Coronary artery (tissue), 2 donors: ENCODE data around the gene DSCAM.

Experiments
- DNase-seq: peaks from one replicate; pipeline ENCODE4 v3.0.0-alpha.2; 2017; ENCODE audit warnings: low spot score
- H3K27ac ChIP-seq, 2 donors: fragments of 200-600 bp; sonication (generic); one replicate each; pipeline ENCODE4 v1.5.1; 2016 to 2019
- H3K4me3 ChIP-seq: fragments of 200-600 bp; sonication (generic); 2 replicates; pipeline ENCODE4 v1.5.1; 2016; ENCODE audit warnings: mild to moderate bottlenecking, moderate library complexity
- CTCF ChIP-seq: fragments of 200-600 bp; sonication (generic); IDR thresholded peaks from one replicate; pipeline ENCODE4 v1.5.1; 2019; ENCODE audit warnings: antibody characterized with exemption

Gene DSCAM

DNA sequence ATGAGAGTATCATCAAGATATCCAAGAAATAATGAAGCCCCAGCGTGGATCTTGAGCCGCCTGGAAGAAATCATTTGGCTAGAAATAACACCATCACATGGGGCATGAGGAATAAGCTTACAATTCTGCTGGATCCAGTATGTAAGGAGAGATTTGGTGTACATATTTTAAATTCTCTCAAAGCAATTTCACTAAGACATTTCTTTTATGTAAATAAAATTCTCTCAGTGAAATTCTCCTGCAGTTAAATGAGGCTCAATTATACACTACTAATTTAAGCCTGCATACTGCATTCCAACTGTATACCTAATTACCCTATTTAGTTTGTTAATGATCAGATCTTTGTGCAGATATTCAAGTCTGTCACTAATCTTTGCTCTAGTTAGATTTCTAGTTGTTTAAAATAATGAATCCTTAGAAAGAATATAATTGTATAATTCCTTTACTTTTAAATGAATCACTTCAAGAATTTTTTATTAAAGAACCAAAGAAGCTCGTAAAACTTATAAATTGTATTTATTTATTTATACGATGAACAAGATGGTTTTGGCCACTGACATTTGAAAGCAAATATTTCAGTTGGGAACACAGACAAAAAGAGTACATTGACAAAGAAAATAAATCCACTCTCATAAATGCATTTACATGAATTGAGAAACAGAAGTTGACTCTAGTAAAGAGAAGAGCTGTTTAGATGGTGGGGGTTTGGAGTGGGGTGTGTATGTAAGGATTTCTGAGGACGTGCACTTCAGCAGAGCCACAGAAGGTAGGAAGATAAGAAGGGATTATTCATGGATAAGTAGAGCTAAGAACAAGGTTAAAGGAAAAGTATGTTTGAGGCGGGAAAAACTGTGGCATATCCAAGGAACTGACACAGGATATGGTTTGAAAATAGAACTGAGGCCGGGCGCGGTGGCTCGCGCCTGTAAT is 466.8 kb downstream of the DSCAM start:
- DNase-seq = no peak
- no peak for TF ChIP-seq CTCF
- Histone ChIP-seq H3K4me3 (no peak overlapping the region), H3K27ac (no peak overlapping the region)

GRCh38 chr21:40377135-40377534 is 469.8 kb downstream of the DSCAM start:
- H3K4me3 ChIP-seq = no peak overlapping the region
- no peak overlapping the region for H3K27ac ChIP-seq
- DNase-seq = no peak
- TF ChIP-seq CTCF = no peak

- Histone ChIP-seq H3K27ac (no peak overlapping the region), H3K4me3 (no peak overlapping the region)
- no peak for TF ChIP-seq CTCF
- DNase-seq = no peak
These were observed 473.2 kb downstream of the DSCAM start for GRCh38 chr21:40373761-40374160.

DNA sequence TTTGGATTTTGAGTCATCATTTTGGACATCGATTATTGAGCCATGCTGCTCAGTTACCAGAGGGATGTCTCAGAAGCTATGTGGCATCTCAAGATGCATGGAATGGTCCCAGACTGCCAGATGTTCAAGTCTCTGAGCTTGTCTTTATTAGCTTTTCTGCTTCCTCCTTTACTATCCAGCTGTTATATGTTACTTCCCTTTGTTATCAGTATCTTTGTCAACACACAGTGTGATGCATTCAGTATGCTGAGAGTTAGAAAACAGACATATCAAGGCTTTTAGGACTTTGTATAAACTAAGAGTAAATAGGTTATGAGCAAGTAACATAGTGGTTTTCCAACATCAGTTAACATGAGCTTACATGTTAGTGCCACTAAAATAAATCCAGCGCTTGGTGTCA is 474.5 kb downstream of the DSCAM start:
- no peak for DNase-seq
- no peak overlapping the region for H3K4me3 ChIP-seq
- no peak overlapping the region for H3K27ac ChIP-seq
- no peak for TF ChIP-seq CTCF

- Histone ChIP-seq H3K4me3 (no peak overlapping the region), H3K27ac (no peak overlapping the region)
- TF ChIP-seq CTCF = no peak
- no peak for DNase-seq
These were observed 475.6 kb downstream of the DSCAM start for GRCh38 chr21:40371329-40371728.

DNA sequence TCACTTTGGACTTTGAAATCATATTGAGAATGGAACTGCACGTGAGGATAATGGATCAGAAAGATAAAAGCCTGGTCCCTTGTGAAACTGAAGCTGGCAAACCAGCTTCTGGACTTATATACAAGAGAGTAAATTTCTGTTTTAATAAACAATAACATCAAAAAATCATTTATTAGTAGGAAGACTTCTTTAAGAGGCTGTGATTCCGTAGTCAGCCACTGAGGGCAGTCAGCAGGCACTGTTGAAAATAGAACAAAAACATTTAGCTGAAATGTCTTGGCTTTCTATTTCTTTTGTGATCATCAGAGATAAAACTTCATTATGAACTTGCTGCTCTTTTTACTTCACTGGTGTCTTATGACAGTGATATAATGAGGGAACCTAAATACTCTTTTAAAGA is 490.3 kb downstream of the DSCAM start:
- Histone ChIP-seq H3K4me3 (no peak overlapping the region), H3K27ac (no peak overlapping the region)
- no peak for TF ChIP-seq CTCF
- no peak for DNase-seq

- no peak for DNase-seq
- no peak overlapping the region for H3K27ac ChIP-seq
- no peak for TF ChIP-seq CTCF
- H3K4me3 ChIP-seq = no peak overlapping the region
These were observed 491.9 kb downstream of the DSCAM start for GRCh38 chr21:40355076-40355475.
